ENCODE measurements around the gene ACTR8. TPM values are rescaled to one million over a fixed set of nuclear protein-coding genes. Genes with fewer than 3 reads are reported as not detected.

Gene ACTR8
- total and polyA plus RNA-seq, 2 of the 13 experiments (the other 11 are each of a cell fraction or from before 2014, with no cell fraction given), result 15.5 to 29.0 TPM

- 0 out of 2 replicates have a peak, but pooled peaks have one; percentile 2 for TF ChIP-seq SNAPC4 (CRISPR knock-in tag; IDR thresholded peaks at IDR 0.05)
- 0 out of 2 replicates have a peak, but pooled peaks have one; percentile 37 for TF ChIP-seq XBP1 (CRISPR knock-in tag; IDR thresholded peaks at IDR 0.05)
- TF ChIP-seq MXD4 (CRISPR knock-in tag; IDR thresholded peaks at IDR 0.05), result no peak; the same call in 1 of the 2 replicates
- no peak for TF ChIP-seq ZSCAN9 (CRISPR knock-in tag; IDR thresholded peaks at IDR 0.05; ENCODE audit: borderline replicate concordance)
- peak; percentile 80 for TF ChIP-seq SALL1 (CRISPR knock-in tag; IDR thresholded peaks at IDR 0.05)
- TF ChIP-seq ZNF570 (CRISPR knock-in tag; IDR thresholded peaks at IDR 0.05; ENCODE audit: borderline replicate concordance), result no peak
- TF ChIP-seq ZBTB33 (CRISPR knock-in tag; IDR thresholded peaks at IDR 0.05), result no peak
- peak; percentile 78 for TF ChIP-seq ZNF800 (CRISPR knock-in tag; IDR thresholded peaks at IDR 0.05)
- no peak for TF ChIP-seq REL (CRISPR knock-in tag; conservative IDR thresholded peaks at IDR 0.05)
- TF ChIP-seq POLR2AphosphoS2 (IDR thresholded peaks at IDR 0.05; ENCODE audit: low read depth, low read length), result no peak; the same call in 1 of the 2 replicates
- TF ChIP-seq HMG20B (CRISPR knock-in tag; conservative IDR thresholded peaks at IDR 0.05), result no peak; the same call in 1 of the 2 replicates
- no peak for TF ChIP-seq ZBTB39 (CRISPR knock-in tag; IDR thresholded peaks at IDR 0.05)
- TF ChIP-seq ZNF326 (CRISPR knock-in tag; IDR thresholded peaks at IDR 0.05; ENCODE audit: borderline replicate concordance), result 0 out of 2 replicates have a peak, but pooled peaks have one; percentile 13
- TF ChIP-seq TP53 (CRISPR knock-in tag; conservative IDR thresholded peaks at IDR 0.05), result 0 out of 2 replicates have a peak, but pooled peaks have one; percentile 54
- TF ChIP-seq ZNF563 (CRISPR knock-in tag; IDR thresholded peaks at IDR 0.05), result no peak
- TF ChIP-seq ATAD3A (CRISPR knock-in tag; IDR thresholded peaks at IDR 0.05), result no peak
- no peak for TF ChIP-seq ZNF703 (CRISPR knock-in tag; IDR thresholded peaks at IDR 0.05; ENCODE audit: borderline replicate concordance)
- peak; percentile 72 for TF ChIP-seq DPF2 (CRISPR knock-in tag; IDR thresholded peaks at IDR 0.05; ENCODE audit: borderline replicate concordance, low read depth)
Observed at GRCh38 chr3:53842436-53843194, 39.3 kb downstream of the ACTR8 start (continued).

Measured in HepG2 (cell line).